ENCODE results near the gene A1BG.

The A1BG gene

GRCh38 chr19:58334691-58335249, 18.5 kb downstream of the A1BG start:
- no peak overlapping the region for H3K9ac ChIP-seq (ENCODE audit: low read depth, low read length, poor library complexity, severe bottlenecking)
- no peaks in the 10 kb centered on the region for H3K27me3 ChIP-seq (ENCODE audit: insufficient read depth, low read length, poor library complexity, severe bottlenecking)
- H3K4me3 ChIP-seq (ENCODE audit: low read length, poor library complexity, severe bottlenecking), result no peak overlapping the region
- H3K4me2 ChIP-seq (ENCODE audit: low read depth, low read length, poor library complexity, severe bottlenecking), result no peak overlapping the region
- no peaks in the 10 kb centered on the region for H3F3A ChIP-seq (ENCODE audit: low read depth)
- no peaks in the 10 kb centered on the region for H3K79me2 ChIP-seq (ENCODE audit: insufficient read depth, low read length)
- peaks cover 18% of the 10 kb centered on the region for H3K4me1 ChIP-seq (ENCODE audit: insufficient read depth, low read length, poor library complexity, severe bottlenecking)
- H3K9me2 ChIP-seq (replicated peaks; ENCODE audit: low read depth, low read length), result no peaks in the 10 kb centered on the region
- no peaks in the 10 kb centered on the region for H4K20me1 ChIP-seq (ENCODE audit: insufficient read depth, low read length, poor library complexity, severe bottlenecking)
- H3K36me3 ChIP-seq (ENCODE audit: insufficient read depth, low read length), result no peaks in the 10 kb centered on the region
- TF ChIP-seq, protein P1, sequence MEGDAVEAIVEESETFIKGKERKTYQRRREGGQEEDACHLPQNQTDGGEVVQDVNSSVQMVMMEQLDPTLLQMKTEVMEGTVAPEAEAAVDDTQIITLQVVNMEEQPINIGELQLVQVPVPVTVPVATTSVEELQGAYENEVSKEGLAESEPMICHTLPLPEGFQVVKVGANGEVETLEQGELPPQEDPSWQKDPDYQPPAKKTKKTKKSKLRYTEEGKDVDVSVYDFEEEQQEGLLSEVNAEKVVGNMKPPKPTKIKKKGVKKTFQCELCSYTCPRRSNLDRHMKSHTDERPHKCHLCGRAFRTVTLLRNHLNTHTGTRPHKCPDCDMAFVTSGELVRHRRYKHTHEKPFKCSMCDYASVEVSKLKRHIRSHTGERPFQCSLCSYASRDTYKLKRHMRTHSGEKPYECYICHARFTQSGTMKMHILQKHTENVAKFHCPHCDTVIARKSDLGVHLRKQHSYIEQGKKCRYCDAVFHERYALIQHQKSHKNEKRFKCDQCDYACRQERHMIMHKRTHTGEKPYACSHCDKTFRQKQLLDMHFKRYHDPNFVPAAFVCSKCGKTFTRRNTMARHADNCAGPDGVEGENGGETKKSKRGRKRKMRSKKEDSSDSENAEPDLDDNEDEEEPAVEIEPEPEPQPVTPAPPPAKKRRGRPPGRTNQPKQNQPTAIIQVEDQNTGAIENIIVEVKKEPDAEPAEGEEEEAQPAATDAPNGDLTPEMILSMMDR (conservative IDR thresholded peaks at IDR 0.05; ENCODE audit: low read length), result no peak
- no peak for TF ChIP-seq EZH2phosphoT487 (IDR thresholded peaks at IDR 0.05; ENCODE audit: borderline replicate concordance)
- H2AFZ ChIP-seq (ENCODE audit: low read length), result no peak overlapping the region
- no peaks in the 10 kb centered on the region for H3K9me3 ChIP-seq (ENCODE audit: insufficient read depth, low read depth, low read length)

DNA sequence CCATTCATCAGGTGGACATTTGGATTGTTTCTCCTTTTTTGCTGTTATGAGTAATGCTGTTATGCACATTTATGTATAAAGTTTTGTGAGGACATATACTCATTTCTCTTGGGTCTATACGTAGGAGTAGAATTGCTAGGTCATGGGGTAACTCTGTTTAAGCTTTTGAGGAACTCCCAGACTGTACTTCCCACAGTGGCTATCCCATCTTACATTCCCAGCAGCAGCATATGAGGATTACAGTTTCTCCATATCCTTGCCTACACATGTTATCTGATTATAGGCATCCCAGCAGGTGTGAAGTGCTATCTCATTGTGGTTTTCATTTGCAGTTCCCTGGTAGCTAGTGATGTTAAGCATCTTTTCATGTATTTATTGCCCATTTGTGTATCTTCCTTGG, 20.6 kb downstream of the A1BG start:
- Histone ChIP-seq H2AFZ (ENCODE audit: low read length) (no peak overlapping the region), H3K9ac (ENCODE audit: low read depth, low read length, poor library complexity, severe bottlenecking) (no peak overlapping the region), H3K9me2 (replicated peaks; ENCODE audit: low read depth, low read length) (no peaks in the 10 kb centered on the region), H3K4me1 (ENCODE audit: insufficient read depth, low read length, poor library complexity, severe bottlenecking) (peaks cover 18% of the 10 kb centered on the region), H3K27me3 (ENCODE audit: insufficient read depth, low read length, poor library complexity, severe bottlenecking) (no peaks in the 10 kb centered on the region), H3K9me3 (ENCODE audit: insufficient read depth, low read depth, low read length) (no peaks in the 10 kb centered on the region), H3K4me2 (ENCODE audit: low read depth, low read length, poor library complexity, severe bottlenecking) (no peak overlapping the region), H3K36me3 (ENCODE audit: insufficient read depth, low read length) (no peaks in the 10 kb centered on the region), H4K20me1 (ENCODE audit: insufficient read depth, low read length, poor library complexity, severe bottlenecking) (no peaks in the 10 kb centered on the region), H3F3A (ENCODE audit: low read depth) (no peaks in the 10 kb centered on the region), H3K4me3 (ENCODE audit: low read length, poor library complexity, severe bottlenecking) (no peak overlapping the region), H3K79me2 (ENCODE audit: insufficient read depth, low read length) (peaks cover 7% of the 10 kb centered on the region; the same call in 1 of the 2 replicates)
- TF ChIP-seq EZH2phosphoT487 (IDR thresholded peaks at IDR 0.05; ENCODE audit: borderline replicate concordance), result no peak
- TF ChIP-seq, protein P1 (conservative IDR thresholded peaks at IDR 0.05; ENCODE audit: low read length), result no peak

DNA sequence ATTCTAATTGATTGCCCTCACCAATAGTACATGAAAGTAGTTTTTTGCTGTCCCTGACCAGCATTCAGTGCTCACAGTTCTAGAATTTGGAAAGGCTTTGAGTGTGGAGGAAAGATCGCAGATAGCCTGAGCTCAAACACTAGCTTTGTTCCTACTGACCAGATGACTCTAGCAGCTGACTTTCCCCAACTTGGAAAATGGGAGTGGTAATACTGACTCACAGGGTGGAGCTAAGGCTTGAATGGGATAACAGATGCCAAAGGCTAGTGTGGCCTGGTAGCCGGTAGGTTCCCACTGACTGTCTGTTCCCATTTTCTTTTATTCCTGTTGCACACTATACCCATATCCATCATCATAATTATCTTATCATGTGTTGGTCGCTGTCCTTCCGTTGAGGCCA, 22.8 kb downstream of the A1BG start:
- Histone ChIP-seq H3K9me3 (ENCODE audit: insufficient read depth, low read depth, low read length) (no peaks in the 10 kb centered on the region), H3K79me2 (ENCODE audit: insufficient read depth, low read length) (peaks cover 18% of the 10 kb centered on the region; the same call in 1 of the 2 replicates), H3F3A (ENCODE audit: low read depth) (no peaks in the 10 kb centered on the region), H3K9ac (ENCODE audit: low read depth, low read length, poor library complexity, severe bottlenecking) (no peak overlapping the region), H3K4me2 (ENCODE audit: low read depth, low read length, poor library complexity, severe bottlenecking) (no peak overlapping the region), H3K27me3 (ENCODE audit: insufficient read depth, low read length, poor library complexity, severe bottlenecking) (no peaks in the 10 kb centered on the region), H3K4me1 (ENCODE audit: insufficient read depth, low read length, poor library complexity, severe bottlenecking) (peaks cover 32% of the 10 kb centered on the region), H2AFZ (ENCODE audit: low read length) (no peak overlapping the region), H4K20me1 (ENCODE audit: insufficient read depth, low read length, poor library complexity, severe bottlenecking) (no peaks in the 10 kb centered on the region), H3K36me3 (ENCODE audit: insufficient read depth, low read length) (no peaks in the 10 kb centered on the region), H3K9me2 (replicated peaks; ENCODE audit: low read depth, low read length) (no peaks in the 10 kb centered on the region), H3K4me3 (ENCODE audit: low read length, poor library complexity, severe bottlenecking) (no peak overlapping the region)
- no peak for TF ChIP-seq EZH2phosphoT487 (IDR thresholded peaks at IDR 0.05; ENCODE audit: borderline replicate concordance)
- TF ChIP-seq, protein P1 (conservative IDR thresholded peaks at IDR 0.05; ENCODE audit: low read length), result no peak

All from Loucy (cell line).